IPS-18c (cell line): Measurements from ENCODE around the gene UCN2.
"Not testable (repeated sequence)": the region's sequence is repeated elsewhere in the genome, so short reads cannot be mapped to it uniquely, and the experiment has no call there.

Experiments
- H3K4me3 ChIP-seq: 2 replicates; pipeline ENCODE4 v1.7.0; 2013; ENCODE audit warnings: low read depth, mild to moderate bottlenecking, low read length, moderate library complexity; ENCODE audit not compliant: insufficient read depth
- H3K9me3 ChIP-seq: one replicate; pipeline ENCODE4 v1.6.1; 2013; ENCODE audit warnings: mild to moderate bottlenecking, low read length, moderate library complexity; ENCODE audit not compliant: control insufficient read depth, insufficient read depth

The UCN2 gene

DNA sequence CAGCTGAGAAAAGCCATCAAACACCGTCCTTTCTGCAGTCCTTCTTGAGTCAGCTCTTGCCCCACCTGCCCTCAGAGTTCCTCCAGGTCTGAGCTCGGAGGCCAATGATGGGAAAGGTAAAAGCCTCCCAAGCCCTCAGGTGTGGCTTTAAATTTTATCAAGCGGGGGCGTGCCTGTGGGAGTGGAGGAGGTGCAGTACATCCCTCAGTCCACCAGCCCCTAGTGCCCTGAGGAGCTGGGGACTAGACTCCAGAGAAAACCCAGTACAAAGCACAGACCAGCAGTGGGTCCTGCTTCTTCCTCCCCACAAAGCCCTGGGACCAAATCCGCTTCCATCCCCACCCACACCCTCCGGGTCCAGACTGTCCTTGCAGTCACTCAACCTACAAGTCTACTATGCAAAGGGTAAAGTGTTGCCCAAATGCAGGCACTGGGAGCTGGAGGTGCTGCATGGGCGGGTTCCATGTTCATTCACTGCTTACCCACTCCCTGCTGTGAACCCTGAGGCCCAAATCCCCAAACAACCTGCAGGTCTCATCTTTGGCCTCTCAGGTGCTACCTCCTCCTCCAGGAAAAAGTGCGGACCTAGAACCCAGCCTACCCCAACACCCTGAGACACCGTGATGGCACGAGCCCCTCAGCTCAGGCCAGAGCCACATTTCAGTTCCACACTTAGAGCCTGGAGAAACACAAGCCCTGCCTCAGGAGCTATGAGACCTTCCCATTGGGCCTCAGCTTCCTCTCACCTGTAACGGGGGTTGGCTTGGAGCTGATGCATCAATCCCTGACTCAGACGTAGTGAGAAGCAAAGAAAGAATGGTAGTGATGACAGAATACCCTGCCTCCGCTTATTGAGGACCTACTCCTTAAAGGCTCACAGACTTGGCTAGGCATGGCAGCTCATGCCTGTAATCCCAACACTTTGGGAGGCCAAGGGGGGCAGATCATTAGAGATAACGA is 9.4 kb downstream of the UCN2 start:
- H3K4me3 ChIP-seq, result no peak overlapping the region
- H3K9me3 ChIP-seq, result no peaks in the 10 kb centered on the region

GRCh38 chr3:48553361-48553760 is 10.2 kb downstream of the UCN2 start:
- Histone ChIP-seq H3K9me3 (no peaks in the 10 kb centered on the region), H3K4me3 (no peak overlapping the region)

- H3K9me3 ChIP-seq, result no peaks in the 10 kb centered on the region
- H3K4me3 ChIP-seq, result no peak overlapping the region
These were observed 11.2 kb downstream of the UCN2 start for GRCh38 chr3:48552111-48552951.

DNA sequence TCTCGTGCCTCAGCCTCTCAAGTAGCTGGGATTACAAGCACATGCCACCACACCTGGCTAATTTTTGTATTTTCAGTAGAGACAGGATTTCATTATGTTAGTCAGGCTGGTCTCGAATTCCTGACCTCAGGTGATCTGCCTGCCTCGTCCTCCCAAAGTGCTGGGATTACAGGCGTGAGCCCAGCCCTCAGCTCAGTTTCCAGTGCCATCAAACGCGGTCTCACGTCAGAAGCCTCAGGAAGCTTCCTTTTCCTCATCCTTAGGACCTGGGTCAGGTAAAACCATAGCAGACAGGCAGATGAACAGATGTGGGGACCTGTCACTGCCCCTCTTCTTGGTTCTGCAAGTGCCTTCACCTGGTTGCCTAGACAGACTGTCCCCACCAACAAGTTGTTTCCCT is 11.9 kb downstream of the UCN2 start:
- H3K4me3 ChIP-seq, H3K9me3 ChIP-seq: not testable (repeated sequence)

DNA sequence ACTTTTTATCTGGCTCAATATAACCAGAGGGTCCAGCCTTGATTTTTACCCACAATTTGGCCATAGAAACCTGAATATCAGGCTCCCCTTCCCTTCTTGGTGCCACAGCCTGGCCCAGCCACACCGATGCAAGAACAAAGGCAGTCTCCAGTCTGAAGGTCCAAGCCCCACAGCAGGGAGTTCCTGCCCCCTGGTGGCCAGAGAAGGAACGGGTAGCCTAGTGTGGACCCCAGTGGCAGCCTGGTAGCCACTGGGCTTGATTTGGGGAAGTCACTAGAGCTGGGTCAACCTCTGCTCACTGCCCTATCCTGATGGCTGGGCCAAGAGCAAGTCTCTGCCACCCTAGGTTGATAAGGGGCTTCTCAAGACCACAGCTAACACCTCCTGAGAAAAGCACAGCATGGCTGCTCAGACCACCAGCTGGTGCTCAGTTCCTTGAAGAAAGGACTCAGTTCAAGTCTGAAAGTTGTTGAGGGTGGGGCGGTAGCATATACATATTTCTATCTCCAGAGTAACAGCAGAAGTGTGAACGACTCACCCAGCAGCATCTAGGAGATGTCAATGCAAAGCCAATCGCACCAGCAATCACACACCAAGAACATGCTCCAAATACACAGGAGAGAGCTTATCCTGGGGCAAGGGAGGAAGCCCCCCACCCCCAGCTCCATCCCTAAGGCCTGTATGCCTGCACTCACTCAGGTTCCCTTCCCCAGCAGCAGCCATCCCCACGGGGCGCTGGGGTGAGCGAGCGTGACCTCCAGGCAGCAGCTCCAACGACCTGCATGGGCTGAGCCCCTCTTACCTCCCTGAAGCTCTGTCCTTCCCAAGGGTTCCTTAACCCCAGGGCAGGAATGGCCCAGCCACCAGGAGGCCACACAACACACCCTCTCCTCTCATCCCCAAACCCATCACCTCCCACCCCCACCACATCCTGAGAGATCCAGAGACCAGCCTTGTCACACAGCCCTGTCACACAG is 14.6 kb downstream of the UCN2 start:
- no peak overlapping the region for H3K4me3 ChIP-seq
- H3K9me3 ChIP-seq, result no peaks in the 10 kb centered on the region

DNA sequence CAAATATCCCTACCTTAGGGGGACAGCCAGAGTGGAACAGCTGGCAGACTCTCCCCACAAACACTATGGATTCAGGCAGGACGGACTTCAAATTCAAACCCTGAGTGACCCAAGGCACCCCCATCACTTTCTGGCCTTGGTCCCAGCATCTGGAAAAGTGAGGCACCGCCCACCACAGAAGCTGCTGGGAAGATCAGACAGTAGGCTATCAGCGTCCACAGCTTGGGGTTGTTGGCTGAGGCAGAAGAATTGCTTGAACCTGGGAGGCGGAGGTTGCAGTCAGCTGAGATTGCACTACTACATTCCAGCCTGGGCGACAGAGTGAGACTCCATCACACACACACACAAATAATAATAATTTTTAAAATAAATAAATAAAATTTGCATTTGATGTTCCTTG is 15.5 kb downstream of the UCN2 start:
- Histone ChIP-seq H3K4me3 (no peak overlapping the region), H3K9me3 (no peaks in the 10 kb centered on the region)

- Histone ChIP-seq H3K9me3 (no peaks in the 10 kb centered on the region), H3K4me3 (no peak overlapping the region)
These were observed 17.3 kb downstream of the UCN2 start for GRCh38 chr3:48546203-48546829.

DNA sequence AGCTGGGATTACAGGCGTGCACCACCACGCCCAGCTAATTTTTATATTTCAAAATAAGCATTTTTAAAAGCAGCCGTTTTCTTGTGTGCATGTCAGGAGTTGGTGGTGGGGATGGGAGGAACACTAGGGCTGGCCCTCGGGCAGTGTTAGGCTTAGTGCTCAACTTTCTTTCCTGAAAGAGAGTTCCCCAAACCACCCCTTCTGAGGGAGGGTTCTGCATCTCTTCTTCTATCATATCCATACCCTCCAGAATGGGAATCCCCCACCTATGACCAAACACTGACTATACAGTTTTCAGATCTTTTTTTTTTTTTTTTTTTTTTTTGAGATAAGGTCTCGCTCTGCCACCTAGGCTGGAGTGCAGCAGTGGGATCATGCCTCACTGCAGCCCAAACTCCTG is 19.4 kb downstream of the UCN2 start:
- Histone ChIP-seq H3K9me3 (no peaks in the 10 kb centered on the region), H3K4me3 (no peak overlapping the region)

GRCh38 chr3:48543271-48543866 is 20.2 kb downstream of the UCN2 start:
- Histone ChIP-seq H3K9me3 (no peaks in the 10 kb centered on the region), H3K4me3 (no peak overlapping the region)

GRCh38 chr3:48538451-48538850 is 25.1 kb downstream of the UCN2 start:
- Histone ChIP-seq H3K4me3 (no peak overlapping the region), H3K9me3 (no peaks in the 10 kb centered on the region)

- Histone ChIP-seq H3K9me3 (no peaks in the 10 kb centered on the region), H3K4me3 (no peak overlapping the region)
These were observed 26.8 kb downstream of the UCN2 start for GRCh38 chr3:48536785-48537184.

- H3K4me3 ChIP-seq, result no peak overlapping the region
- H3K9me3 ChIP-seq, result no peaks in the 10 kb centered on the region
These were observed 27.5 kb downstream of the UCN2 start for GRCh38 chr3:48536116-48536515.

DNA sequence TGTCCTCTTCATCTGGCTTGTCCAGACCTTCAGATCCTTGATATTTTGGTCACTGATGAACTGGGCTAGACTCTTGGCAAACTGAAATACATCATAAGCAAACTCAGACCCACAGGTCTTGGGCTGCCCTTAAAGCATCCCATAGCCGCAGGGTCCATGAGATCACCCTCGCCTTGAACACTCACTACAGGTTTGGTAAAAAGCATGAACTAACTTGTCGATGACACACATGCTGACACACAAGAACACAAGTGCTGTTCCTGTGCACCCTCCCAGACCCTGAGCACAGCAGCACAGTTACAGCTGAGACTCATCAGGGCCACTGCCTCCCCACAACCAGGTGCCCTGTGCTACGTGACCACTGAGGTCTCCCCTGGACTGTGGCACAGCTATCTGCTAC is 28.0 kb downstream of the UCN2 start:
- Histone ChIP-seq H3K4me3 (no peak overlapping the region), H3K9me3 (no peaks in the 10 kb centered on the region)

- Histone ChIP-seq H3K4me3 (no peak overlapping the region), H3K9me3 (peaks cover 2% of the 10 kb centered on the region)
These were observed 30.6 kb downstream of the UCN2 start for GRCh38 chr3:48532977-48533337.

DNA sequence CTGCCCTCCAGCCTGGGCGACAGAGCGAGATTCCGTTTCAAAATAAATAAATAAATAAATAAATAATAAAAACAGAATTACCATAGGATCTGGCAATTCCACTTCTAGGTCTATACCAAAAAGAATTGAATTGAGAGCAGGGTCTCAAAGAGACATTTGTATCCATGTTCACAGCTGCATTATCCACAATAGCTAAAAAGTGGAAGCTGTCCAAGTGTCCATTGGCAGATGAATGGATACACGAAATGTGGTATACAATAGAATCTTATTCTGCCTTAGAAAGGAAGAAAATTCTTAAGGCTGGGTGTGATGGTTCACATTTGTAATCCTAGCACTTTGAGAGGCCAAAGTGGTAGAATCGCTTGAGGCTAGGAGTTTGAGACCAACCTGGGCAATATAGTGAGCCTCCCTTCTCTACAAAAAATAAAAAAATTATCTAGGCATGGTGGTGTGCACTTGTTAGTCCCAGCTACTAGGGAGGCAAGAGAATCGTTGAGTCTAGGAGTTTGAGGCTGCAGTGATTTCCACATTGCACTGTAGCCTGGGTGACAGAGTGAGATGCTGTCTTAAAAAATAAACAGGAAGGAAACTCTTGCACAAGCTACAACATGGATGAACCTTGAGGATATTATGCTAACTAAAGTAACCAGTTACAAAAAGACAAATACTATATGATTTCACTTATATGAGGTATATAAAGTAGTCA is 31.2 kb downstream of the UCN2 start:
- Histone ChIP-seq H3K9me3 (peaks cover 2% of the 10 kb centered on the region), H3K4me3 (no peak overlapping the region)

DNA sequence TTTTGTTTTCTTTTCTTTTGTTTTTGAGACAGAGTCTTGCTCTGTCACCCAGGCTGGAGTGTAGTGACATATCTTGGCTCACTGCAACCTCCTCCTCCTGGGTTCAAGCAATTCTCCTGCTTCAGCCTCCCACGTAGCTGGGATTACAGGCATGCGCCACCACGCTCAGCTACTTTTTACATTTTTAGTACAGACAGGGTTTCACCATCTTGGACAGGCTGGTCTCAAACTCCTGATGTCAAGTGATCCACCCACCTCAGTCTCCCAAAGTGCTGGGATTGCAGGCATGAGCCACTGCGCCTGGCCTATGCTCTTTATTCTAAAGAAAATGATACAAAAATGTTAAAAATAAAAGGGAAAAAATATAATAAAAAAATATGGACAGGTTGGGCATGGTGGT is 32.9 kb downstream of the UCN2 start:
- H3K4me3 ChIP-seq, H3K9me3 ChIP-seq: not testable (repeated sequence)
